PFSK-1 (cell line): ENCODE results near the gene MGAT5.

ENCODE experiments used
- FOXP2 ChIP-seq: optimal IDR thresholded peaks from 2 replicates; pipeline ENCODE3; 2011; ENCODE audit warnings: borderline replicate concordance, control low read depth, inconsistent platforms; ENCODE audit not compliant: insufficient read depth; ENCODE audit errors: extremely low read length, extremely low read depth
- POLR2AphosphoS5 ChIP-seq: IDR thresholded peaks from 2 replicates; pipeline ENCODE4 v1.6.1; 2012; ENCODE audit warnings: low read depth, mild to moderate bottlenecking, control low read depth, low read length, moderate library complexity
- SIN3A ChIP-seq: IDR thresholded peaks from 2 replicates; pipeline ENCODE4 v1.6.1; 2012; ENCODE audit warnings: mild to moderate bottlenecking, low read length, moderate library complexity, borderline replicate concordance; ENCODE audit not compliant: insufficient read depth
- TAF1 ChIP-seq: IDR thresholded peaks from 2 replicates; pipeline ENCODE4 v1.6.1; 2012; ENCODE audit warnings: low read length, control low read depth, borderline replicate concordance; ENCODE audit not compliant: insufficient read depth
- TF ChIP-seq, protein P1 (sequence below), 2 experiments: IDR thresholded peaks; 2 replicates each; pipeline versions ENCODE4 v1.6.1 to v1.8.0; 2011 to 2012; ENCODE audit warnings: low read depth in 2 of 2, low read length in 2 of 2, control low read depth in 1 of 2, inconsistent platforms in 1 of 2, mild to moderate bottlenecking in 1 of 2, moderate library complexity in 1 of 2; ENCODE audit not compliant: insufficient read depth in 1 of 2

The MGAT5 gene

DNA sequence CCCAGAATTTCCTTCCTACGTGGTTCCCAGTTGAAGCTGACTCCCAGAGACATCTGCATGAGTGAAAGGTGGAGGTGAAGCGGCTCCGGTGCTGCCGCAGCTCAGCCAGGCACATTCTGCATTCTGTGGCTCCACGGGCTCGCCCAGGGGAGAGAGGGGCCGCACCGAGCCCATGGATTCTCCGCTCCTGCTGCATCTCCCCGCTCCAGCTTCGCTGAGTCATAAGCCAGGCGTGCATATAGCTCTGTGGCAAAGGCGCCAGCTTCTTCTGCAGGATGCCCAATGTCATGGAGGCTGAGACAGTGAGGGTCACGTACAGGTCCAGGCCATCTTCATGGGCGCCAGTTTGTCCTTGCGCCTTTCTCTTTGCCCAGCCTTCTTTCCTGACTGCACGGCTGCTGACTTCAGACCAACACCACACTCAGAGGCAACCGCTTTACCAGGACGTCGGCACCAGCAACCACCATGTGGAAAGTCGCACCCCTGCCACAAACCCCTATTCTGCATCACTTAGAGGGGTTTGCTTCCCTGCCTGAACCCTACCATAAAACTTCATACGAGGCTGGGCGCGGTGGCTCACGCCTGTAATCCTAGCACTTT lies 215.7 kb downstream of the MGAT5 start:
- TF ChIP-seq TAF1 (no peak), SIN3A (no peak), FOXP2 (no peak), POLR2AphosphoS5 (no peak)
- TF ChIP-seq, protein P1, sequence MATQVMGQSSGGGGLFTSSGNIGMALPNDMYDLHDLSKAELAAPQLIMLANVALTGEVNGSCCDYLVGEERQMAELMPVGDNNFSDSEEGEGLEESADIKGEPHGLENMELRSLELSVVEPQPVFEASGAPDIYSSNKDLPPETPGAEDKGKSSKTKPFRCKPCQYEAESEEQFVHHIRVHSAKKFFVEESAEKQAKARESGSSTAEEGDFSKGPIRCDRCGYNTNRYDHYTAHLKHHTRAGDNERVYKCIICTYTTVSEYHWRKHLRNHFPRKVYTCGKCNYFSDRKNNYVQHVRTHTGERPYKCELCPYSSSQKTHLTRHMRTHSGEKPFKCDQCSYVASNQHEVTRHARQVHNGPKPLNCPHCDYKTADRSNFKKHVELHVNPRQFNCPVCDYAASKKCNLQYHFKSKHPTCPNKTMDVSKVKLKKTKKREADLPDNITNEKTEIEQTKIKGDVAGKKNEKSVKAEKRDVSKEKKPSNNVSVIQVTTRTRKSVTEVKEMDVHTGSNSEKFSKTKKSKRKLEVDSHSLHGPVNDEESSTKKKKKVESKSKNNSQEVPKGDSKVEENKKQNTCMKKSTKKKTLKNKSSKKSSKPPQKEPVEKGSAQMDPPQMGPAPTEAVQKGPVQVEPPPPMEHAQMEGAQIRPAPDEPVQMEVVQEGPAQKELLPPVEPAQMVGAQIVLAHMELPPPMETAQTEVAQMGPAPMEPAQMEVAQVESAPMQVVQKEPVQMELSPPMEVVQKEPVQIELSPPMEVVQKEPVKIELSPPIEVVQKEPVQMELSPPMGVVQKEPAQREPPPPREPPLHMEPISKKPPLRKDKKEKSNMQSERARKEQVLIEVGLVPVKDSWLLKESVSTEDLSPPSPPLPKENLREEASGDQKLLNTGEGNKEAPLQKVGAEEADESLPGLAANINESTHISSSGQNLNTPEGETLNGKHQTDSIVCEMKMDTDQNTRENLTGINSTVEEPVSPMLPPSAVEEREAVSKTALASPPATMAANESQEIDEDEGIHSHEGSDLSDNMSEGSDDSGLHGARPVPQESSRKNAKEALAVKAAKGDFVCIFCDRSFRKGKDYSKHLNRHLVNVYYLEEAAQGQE (IDR thresholded peaks at IDR 0.05; ENCODE audit: insufficient read depth in 1 of 2, low read depth in 2 of 2, low read length in 2 of 2), result no peak

DNA sequence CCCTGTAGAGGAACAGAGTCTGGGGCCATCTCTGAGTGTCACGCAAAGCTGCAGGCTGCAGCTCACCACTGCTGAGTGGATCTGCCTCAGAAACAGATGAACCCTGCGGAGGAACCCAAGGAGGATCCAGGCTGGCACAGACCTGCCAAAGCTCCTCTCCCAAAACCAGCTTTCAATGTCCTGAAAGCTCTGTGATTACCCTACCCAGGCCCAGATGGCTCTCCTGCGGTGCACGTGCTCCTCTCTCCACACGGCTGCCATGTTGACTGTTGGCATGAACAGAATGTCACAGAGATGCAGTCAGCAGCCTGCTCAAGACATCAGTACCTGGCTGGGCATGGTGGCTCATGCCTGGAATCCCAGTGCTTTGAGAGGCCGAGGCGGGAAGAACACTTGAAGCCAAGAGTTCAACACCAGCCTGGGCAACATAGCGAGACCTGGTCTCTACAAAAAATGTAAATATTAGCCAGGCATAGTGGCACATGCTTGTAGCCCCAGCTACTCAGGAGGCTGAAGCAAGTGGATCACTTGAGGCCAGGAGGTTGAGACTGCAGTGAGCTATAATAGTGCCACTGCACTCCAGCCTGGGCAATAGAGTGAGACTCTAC lies 216.8 kb downstream of the MGAT5 start:
- TF ChIP-seq, protein P1 (IDR thresholded peaks at IDR 0.05; ENCODE audit: insufficient read depth in 1 of 2, low read depth in 2 of 2, low read length in 2 of 2), result no peak
- TF ChIP-seq FOXP2, result no peak
- TF ChIP-seq TAF1, result no peak
- TF ChIP-seq POLR2AphosphoS5, result no peak
- no peak for TF ChIP-seq SIN3A

DNA sequence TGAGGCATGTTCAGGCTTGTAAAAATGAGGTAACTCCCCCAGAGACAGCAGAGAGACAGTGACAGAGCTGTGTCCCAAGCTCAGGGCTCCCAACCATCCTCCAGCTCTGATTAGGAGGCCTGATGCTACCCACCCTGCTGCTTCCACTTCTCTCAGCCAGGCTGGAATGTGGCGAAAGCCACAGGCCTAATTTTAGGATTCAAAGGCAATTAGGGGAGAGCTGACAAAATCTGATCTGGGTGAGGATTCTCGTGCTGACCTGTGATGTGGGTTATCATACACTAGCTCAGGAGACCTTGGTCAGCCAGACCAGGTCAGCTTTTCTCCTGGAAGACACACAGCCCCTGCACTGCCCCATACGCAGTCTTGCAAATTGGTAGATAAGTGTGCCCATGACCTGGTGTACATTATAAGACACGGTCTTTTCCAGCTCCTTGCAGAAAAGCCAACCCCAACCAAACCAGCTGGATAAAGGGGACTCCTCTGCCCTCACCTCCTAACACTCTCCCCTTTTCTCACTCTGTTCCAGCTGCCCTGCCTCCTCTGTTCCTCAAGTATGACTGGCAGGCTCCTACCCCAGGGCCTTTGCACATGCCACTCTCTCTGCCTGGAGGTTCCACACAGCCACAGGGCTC lies 225.9 kb downstream of the MGAT5 start:
- TF ChIP-seq SIN3A (no peak), POLR2AphosphoS5 (no peak), FOXP2 (no peak), TAF1 (no peak)
- TF ChIP-seq, protein P1 (IDR thresholded peaks at IDR 0.05; ENCODE audit: insufficient read depth in 1 of 2, low read depth in 2 of 2, low read length in 2 of 2), result no peak

DNA sequence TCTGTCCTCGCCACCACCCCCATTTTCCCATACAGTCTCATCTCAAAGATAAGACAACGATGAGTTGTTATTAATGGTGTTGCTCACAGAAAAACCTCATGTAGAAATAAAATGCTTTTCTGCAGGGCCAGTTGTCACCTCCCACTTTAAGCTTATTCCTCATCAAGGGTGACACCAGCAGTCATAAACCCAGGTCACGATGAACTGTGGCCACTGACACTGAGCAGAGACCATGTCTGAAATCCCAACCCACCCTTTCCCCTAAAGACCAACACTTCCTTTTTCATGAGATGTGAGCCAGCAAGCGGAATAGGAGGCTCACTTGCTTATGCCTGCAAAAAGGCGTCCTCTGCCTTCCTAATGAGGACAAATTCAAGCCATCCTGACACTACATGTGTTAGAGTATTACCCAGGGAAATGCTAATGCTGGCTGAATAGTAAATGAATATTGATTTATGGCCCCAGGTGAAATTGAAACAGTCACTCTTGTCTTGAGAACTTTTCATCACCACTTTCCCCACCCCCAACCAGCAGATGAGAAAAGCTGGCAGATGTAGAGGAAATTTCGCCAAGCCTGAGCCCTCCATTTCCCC lies 228.4 kb downstream of the MGAT5 start:
- TF ChIP-seq POLR2AphosphoS5 (no peak), TAF1 (no peak), SIN3A (no peak), FOXP2 (no peak)
- TF ChIP-seq, protein P1 (IDR thresholded peaks at IDR 0.05; ENCODE audit: insufficient read depth in 1 of 2, low read depth in 2 of 2, low read length in 2 of 2), result no peak

DNA sequence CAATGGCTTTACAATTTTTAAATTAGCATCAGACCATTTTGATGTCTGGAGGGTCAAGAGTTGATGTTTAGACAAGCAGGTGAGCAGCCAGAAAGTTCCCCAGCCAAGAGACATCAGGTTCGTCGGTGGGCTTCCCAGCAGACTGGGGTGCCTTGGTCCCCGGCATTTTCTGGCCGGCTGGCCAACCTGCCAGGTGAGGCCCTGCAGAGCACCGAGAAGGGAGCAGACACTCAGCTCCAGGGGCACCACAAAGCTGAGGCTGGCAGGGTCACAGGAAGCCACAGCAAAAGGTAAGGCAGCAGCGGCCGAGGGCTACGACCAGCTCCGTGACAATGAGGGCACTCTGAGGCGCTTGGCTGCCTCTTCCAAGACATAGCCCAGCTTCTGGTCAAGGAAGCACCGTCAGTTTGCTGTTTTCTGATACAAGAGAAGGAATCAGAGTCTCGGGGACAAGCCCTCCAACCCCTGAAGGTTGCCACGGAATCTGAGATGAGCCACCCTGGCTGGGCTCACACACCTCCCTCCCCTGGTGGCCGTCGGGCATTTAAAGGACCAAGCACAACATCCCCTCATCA lies 229.0 kb downstream of the MGAT5 start:
- no peak for TF ChIP-seq FOXP2
- no peak for TF ChIP-seq POLR2AphosphoS5
- no peak for TF ChIP-seq SIN3A
- TF ChIP-seq, protein P1 (IDR thresholded peaks at IDR 0.05; ENCODE audit: insufficient read depth in 1 of 2, low read depth in 2 of 2, low read length in 2 of 2), result no peak
- TF ChIP-seq TAF1, result no peak
